ENCODE results near the gene PTPN9. TPM values are rescaled to one million over a fixed set of nuclear protein-coding genes. Genes with fewer than 3 reads are reported as not detected.
A peak's percentile ranks its signal among the peaks of the same experiment; 100 is the strongest.
"Not testable (repeated sequence)": the region's sequence is repeated elsewhere in the genome, so short reads cannot be mapped to it uniquely, and the experiment has no call there.

The PTPN9 gene
- total RNA-seq, 2 donors from 2014 or later = 19.6 to 20.9 TPM

DNA sequence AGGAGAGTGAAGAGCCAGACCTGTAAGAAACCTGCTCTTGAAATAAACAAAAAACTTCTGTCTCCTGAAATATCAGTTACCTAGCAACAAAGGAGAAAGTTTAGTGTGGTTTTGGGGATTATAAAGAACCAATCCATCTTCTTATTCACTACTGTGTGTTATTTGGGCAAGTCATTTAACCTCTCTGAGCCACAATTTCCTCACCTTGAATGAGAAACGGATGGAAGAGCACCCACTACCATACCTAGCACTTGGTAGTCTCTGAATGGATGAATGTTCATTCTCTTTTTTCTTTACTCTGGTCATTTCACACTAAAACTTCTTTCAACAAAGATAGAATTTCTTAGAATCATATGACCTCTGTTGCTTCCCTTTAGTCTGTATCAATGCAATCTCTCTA, 45.2 kb downstream of the PTPN9 start:
- Histone ChIP-seq H3K27me3 (replicated peaks; ENCODE audit: insufficient read depth) (no peaks in the 10 kb centered on the region), H3K36me3 (no peaks in the 10 kb centered on the region), H3K27ac (peak overlapping the region in 1 of 2 donors; percentile 52), H3K4me3 (no peak overlapping the region), H3K4me1 (ENCODE audit: control insufficient read depth in 1 of 2, low read depth in 2 of 2) (peaks cover 23 to 32% of the 10 kb centered on the region in 2 donors), H3K9me3 (no peaks in the 10 kb centered on the region)
- TF ChIP-seq, protein P1, sequence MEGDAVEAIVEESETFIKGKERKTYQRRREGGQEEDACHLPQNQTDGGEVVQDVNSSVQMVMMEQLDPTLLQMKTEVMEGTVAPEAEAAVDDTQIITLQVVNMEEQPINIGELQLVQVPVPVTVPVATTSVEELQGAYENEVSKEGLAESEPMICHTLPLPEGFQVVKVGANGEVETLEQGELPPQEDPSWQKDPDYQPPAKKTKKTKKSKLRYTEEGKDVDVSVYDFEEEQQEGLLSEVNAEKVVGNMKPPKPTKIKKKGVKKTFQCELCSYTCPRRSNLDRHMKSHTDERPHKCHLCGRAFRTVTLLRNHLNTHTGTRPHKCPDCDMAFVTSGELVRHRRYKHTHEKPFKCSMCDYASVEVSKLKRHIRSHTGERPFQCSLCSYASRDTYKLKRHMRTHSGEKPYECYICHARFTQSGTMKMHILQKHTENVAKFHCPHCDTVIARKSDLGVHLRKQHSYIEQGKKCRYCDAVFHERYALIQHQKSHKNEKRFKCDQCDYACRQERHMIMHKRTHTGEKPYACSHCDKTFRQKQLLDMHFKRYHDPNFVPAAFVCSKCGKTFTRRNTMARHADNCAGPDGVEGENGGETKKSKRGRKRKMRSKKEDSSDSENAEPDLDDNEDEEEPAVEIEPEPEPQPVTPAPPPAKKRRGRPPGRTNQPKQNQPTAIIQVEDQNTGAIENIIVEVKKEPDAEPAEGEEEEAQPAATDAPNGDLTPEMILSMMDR (IDR thresholded peaks at IDR 0.05) = no peak
- no peak for DNase-seq (ENCODE audit: low spot score)
- ATAC-seq (ENCODE audit: insufficient number of reproducible peaks, low FRiP score, low read depth) = no peak

DNA sequence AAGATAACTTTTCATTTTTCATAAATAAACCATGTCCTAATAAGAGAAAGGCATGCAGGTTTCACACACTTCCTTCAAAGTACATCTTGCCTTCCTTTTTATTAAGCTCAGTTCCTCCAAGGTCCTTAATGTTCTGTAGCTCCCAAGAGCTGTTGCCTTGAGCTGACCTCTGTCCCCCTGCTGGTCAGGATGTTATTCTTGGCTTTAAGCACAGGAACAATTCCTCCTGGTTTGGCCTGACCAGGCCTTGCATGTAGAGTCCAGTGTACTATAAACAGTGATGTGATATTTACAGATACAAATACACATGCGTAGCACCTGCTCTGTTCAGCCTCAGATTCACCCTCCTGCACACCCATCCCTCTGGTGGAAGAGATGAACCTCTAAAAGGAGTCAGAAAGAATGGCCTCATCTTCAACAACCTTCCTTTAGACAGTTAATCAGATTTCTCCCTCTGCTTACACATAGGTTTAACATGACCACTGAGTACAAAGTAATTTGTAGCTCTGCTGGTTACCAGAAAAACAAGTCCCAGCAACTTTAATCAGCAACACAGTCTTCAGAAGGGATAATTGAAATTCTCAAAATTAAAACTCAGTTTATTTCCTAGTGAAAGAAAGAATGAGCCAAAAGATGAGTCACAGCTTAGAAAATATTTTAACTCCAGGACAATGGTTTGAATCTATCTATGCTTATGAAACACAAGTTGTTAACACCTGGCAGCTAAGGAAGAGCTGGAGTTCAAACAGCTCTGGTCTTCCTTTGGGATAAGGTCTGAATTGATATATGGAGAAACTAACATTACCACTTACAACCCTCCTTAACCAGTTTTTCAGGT, 46.5 kb downstream of the PTPN9 start:
- H3K4me1 ChIP-seq (ENCODE audit: control insufficient read depth in 1 of 2, low read depth in 2 of 2) = peaks cover 23 to 40% of the 10 kb centered on the region in 2 donors
- no peak overlapping the region for H3K4me3 ChIP-seq
- H3K9me3 ChIP-seq = no peaks in the 10 kb centered on the region
- TF ChIP-seq, protein P1 (IDR thresholded peaks at IDR 0.05) = peak; percentile 35
- ATAC-seq (ENCODE audit: insufficient number of reproducible peaks, low FRiP score, low read depth) (peak; percentile 55), DNase-seq (ENCODE audit: low spot score) (peak; percentile 7)
- H3K27me3 ChIP-seq (replicated peaks; ENCODE audit: insufficient read depth) = no peaks in the 10 kb centered on the region
- peak overlapping the region; percentile 68 to 87 for H3K27ac ChIP-seq
- H3K36me3 ChIP-seq = no peaks in the 10 kb centered on the region

DNA sequence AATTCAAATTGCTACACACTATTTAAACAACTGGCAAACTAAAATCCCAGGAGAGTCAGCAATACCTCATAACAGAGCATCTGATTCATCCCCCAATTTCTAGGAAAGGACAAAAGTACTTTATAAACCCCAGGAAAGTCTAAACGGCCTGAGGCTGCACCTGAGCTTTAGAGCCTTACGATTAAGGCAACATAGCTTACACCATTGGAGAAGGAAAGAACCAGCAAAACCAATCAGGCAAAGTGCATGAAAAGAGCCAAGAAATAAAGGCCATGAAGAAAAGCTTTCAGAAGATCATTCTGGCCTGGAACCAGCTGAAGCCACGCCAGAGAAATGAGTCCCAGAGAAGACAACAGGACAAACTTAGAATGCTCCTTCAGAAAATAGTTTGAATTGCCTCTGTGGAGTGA, 48.1 kb downstream of the PTPN9 start:
- H3K36me3 ChIP-seq = no peaks in the 10 kb centered on the region
- no peaks in the 10 kb centered on the region for H3K27me3 ChIP-seq (replicated peaks; ENCODE audit: insufficient read depth)
- ATAC-seq (ENCODE audit: insufficient number of reproducible peaks, low FRiP score, low read depth) (no peak), DNase-seq (ENCODE audit: low spot score) (peak; percentile 14)
- H3K4me3 ChIP-seq = no peak overlapping the region
- peak overlapping the region; percentile 68 to 87 for H3K27ac ChIP-seq
- TF ChIP-seq, protein P1 (IDR thresholded peaks at IDR 0.05) = no peak
- H3K4me1 ChIP-seq (ENCODE audit: control insufficient read depth in 1 of 2, low read depth in 2 of 2) = peaks cover 23 to 42% of the 10 kb centered on the region in 2 donors
- no peaks in the 10 kb centered on the region for H3K9me3 ChIP-seq

DNA sequence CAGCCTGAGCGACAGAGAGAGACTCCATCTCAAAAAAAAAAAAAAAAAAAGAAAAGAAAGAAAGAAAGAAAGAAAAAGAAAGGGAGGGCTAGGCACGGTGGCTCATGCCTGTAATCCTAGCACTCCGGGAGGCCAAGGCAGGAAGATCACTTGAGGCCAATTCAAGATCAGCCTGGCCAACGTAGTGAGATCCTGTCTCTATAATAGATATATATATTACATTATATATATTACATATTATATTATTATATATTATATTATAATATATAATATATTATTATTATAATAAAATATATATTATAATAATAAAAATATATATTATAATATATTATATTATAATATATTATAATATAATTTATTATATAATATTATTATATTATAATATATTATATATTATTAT, 48.9 kb downstream of the PTPN9 start:
- DNase-seq (ENCODE audit: low spot score) (no peak), ATAC-seq (ENCODE audit: insufficient number of reproducible peaks, low FRiP score, low read depth) (no peak)
- Histone ChIP-seq H3K4me3 (no peak overlapping the region), H3K27me3 (replicated peaks; ENCODE audit: insufficient read depth) (no peaks in the 10 kb centered on the region), H3K4me1 (ENCODE audit: control insufficient read depth in 1 of 2, low read depth in 2 of 2) (peaks cover 23 to 48% of the 10 kb centered on the region in 2 donors), H3K36me3 (no peaks in the 10 kb centered on the region), H3K27ac (no peak overlapping the region), H3K9me3 (no peaks in the 10 kb centered on the region)
- TF ChIP-seq, protein P1 (IDR thresholded peaks at IDR 0.05) = no peak

DNA sequence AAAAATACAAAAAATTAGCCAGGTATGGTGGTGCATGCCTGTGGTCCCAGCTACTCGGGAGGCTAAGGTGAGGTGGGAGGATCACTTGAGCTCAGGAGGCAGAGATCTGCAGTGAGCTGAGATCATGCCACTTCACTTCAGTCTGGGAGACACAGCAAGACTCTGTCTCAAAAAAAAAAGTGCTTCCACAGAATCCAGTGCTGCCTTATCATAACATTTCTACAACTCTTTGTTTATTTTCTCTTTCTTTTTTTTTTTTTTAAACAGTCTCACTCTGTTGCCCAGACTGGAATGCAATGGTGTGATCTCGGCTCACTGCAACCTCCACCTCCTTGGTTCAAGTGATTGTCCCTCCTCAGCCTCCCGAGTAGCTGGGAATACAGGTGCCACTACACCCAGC, 53.4 kb downstream of the PTPN9 start:
- H3K4me3 ChIP-seq; H3K36me3 ChIP-seq; H3K9me3 ChIP-seq; H3K27me3 ChIP-seq (replicated peaks; ENCODE audit: insufficient read depth); ATAC-seq (ENCODE audit: insufficient number of reproducible peaks, low FRiP score, low read depth); DNase-seq (ENCODE audit: low spot score); H3K27ac ChIP-seq: not testable (repeated sequence)
- H3K4me1 ChIP-seq (ENCODE audit: control insufficient read depth in 1 of 2, low read depth in 2 of 2) = peaks cover 0 to 16% of the 10 kb centered on the region in 2 donors

All from thoracic aorta (tissue), 2 donors.